Mammary epithelial cell (primary cell): Measurements from ENCODE around the gene COQ4.

Experiments used
- EZH2 ChIP-seq: IDR thresholded peaks from 2 replicates; pipeline ENCODE4 v1.6.1; 2012; ENCODE audit warnings: low read length, inconsistent platforms, borderline replicate concordance
- TF ChIP-seq, protein P1 (sequence below), 2 donors: IDR thresholded peaks in 1 of 2; conservative IDR thresholded peaks in 1 of 2; 2 replicates each; pipeline ENCODE4 v1.5.1; 2011 to 2012; ENCODE audit warnings: inconsistent platforms in 2 of 2, low read length in 2 of 2, mild to moderate bottlenecking in 2 of 2, control low read depth in 1 of 2, low read depth in 1 of 2; ENCODE audit not compliant: insufficient read depth in 1 of 2; ENCODE audit errors: extremely low read depth in 1 of 2

DNA sequence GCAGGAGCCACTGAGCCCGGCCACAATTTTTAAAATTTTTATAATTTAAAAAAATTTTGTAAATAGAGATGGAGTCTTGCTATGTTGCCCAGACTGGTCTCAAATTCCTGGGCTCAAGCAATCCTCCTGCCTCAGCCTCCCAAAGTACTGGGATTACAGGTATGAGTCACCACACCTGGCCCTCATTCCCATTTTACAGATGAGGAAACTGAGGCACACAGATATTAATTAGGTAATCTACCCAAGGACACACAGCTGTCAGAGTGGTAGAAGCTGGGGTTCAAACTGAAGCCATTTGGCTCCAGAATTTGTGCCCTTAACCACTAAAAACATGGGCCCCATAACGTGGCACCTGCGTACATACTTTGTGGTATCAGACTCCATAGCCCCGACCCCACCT is 7.9 kb upstream of the COQ4 start:
- TF ChIP-seq, protein P1, sequence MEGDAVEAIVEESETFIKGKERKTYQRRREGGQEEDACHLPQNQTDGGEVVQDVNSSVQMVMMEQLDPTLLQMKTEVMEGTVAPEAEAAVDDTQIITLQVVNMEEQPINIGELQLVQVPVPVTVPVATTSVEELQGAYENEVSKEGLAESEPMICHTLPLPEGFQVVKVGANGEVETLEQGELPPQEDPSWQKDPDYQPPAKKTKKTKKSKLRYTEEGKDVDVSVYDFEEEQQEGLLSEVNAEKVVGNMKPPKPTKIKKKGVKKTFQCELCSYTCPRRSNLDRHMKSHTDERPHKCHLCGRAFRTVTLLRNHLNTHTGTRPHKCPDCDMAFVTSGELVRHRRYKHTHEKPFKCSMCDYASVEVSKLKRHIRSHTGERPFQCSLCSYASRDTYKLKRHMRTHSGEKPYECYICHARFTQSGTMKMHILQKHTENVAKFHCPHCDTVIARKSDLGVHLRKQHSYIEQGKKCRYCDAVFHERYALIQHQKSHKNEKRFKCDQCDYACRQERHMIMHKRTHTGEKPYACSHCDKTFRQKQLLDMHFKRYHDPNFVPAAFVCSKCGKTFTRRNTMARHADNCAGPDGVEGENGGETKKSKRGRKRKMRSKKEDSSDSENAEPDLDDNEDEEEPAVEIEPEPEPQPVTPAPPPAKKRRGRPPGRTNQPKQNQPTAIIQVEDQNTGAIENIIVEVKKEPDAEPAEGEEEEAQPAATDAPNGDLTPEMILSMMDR (conservative IDR thresholded peaks at IDR 0.05 in 1 of 2, IDR thresholded peaks at IDR 0.05 in 1 of 2; ENCODE audit: extremely low read depth in 1 of 2, insufficient read depth in 1 of 2, low read depth in 1 of 2, low read length in 2 of 2): no peak
- no peak for TF ChIP-seq EZH2
